Activated T-helper 17 cell treated with anti-CD3 and anti-CD28 coated beads, Interleukin-2, amount 50 U/mL, for 72 hours (primary cell): ENCODE results near the gene PTPRS. TPM values are rescaled to one million over a fixed set of nuclear protein-coding genes. Genes with fewer than 3 reads are reported as not detected.

Experiments
- ATAC-seq: fragments of 150-1000 bp; cut with Tn5 transposase; replicated peaks from 2 replicates; pipeline ENCODE4 v1.10.0; 2021; ENCODE audit warnings: mild to moderate bottlenecking, moderate library complexity
- H3K27ac Mint-ChIP-seq: one replicate; pipeline ENCODE4 v1.8.0; 2022; ENCODE audit warnings: mixed read lengths
- H3K27me3 Mint-ChIP-seq: one replicate; pipeline ENCODE4 v1.8.0; 2022; ENCODE audit warnings: mixed read lengths
- H3K36me3 Mint-ChIP-seq: one replicate; pipeline ENCODE4 v1.8.0; 2022; ENCODE audit warnings: low read depth, mild to moderate bottlenecking, mixed read lengths
- H3K4me1 Mint-ChIP-seq: one replicate; pipeline ENCODE4 v1.8.0; 2022; ENCODE audit warnings: mixed read lengths
- H3K4me3 Mint-ChIP-seq: one replicate; pipeline ENCODE4 v1.8.0; 2022; ENCODE audit warnings: mild to moderate bottlenecking, mixed read lengths
- H3K9me3 Mint-ChIP-seq: one replicate; pipeline ENCODE4 v1.8.0; 2022; ENCODE audit warnings: mixed read lengths
- total RNA-seq, 2 donors: library from RNA; stranded (reverse); gene quantifications; one replicate each; pipeline ENCODE4 v1.2.3, GENCODE V29; 2022

The PTPRS gene
- total RNA-seq, 2 donors from 2014 or later = 0.04 to 3.2 TPM

- Mint-ChIP-seq H3K36me3 (no peaks in the 10 kb centered on the region), H3K27ac (no peak overlapping the region), H3K4me3 (no peak overlapping the region), H3K4me1 (no peaks in the 10 kb centered on the region), H3K9me3 (no peaks in the 10 kb centered on the region), H3K27me3 (peaks cover 9% of the 10 kb centered on the region)
- ATAC-seq = no peak
These were observed 23.3 kb downstream of the PTPRS start for GRCh38 chr19:5317321-5317720.

GRCh38 chr19:5316138-5316537 lies 24.5 kb downstream of the PTPRS start:
- Mint-ChIP-seq H3K9me3 (no peaks in the 10 kb centered on the region), H3K27ac (no peak overlapping the region), H3K4me1 (no peaks in the 10 kb centered on the region)

GRCh38 chr19:5314907-5315298 lies 25.7 kb downstream of the PTPRS start:
- no peak overlapping the region for H3K27ac Mint-ChIP-seq
- H3K9me3 Mint-ChIP-seq = no peaks in the 10 kb centered on the region
- ATAC-seq = no peak
- H3K27me3 Mint-ChIP-seq = peaks cover 5% of the 10 kb centered on the region
- H3K4me3 Mint-ChIP-seq = no peak overlapping the region
- H3K36me3 Mint-ChIP-seq = no peaks in the 10 kb centered on the region
- no peaks in the 10 kb centered on the region for H3K4me1 Mint-ChIP-seq

More at GRCh38 chr19:5316138-5316537, 24.5 kb downstream of the PTPRS start:
- H3K27me3 Mint-ChIP-seq = peaks cover 5% of the 10 kb centered on the region
- H3K4me3 Mint-ChIP-seq = no peak overlapping the region
- H3K36me3 Mint-ChIP-seq = no peaks in the 10 kb centered on the region
- no peak for ATAC-seq

- Mint-ChIP-seq H3K4me1 (no peaks in the 10 kb centered on the region), H3K27ac (no peak overlapping the region), H3K9me3 (no peaks in the 10 kb centered on the region), H3K27me3 (peaks cover 3% of the 10 kb centered on the region), H3K36me3 (no peaks in the 10 kb centered on the region), H3K4me3 (no peak overlapping the region)
- ATAC-seq = peak; percentile 51
These were observed 26.4 kb downstream of the PTPRS start for GRCh38 chr19:5314012-5314906.

- Mint-ChIP-seq H3K27me3 (peaks cover 3% of the 10 kb centered on the region), H3K36me3 (no peaks in the 10 kb centered on the region), H3K27ac (no peak overlapping the region), H3K9me3 (no peaks in the 10 kb centered on the region), H3K4me1 (no peaks in the 10 kb centered on the region), H3K4me3 (no peak overlapping the region)
- ATAC-seq = no peak
These were observed 27.3 kb downstream of the PTPRS start for GRCh38 chr19:5313307-5313706.

GRCh38 chr19:5312058-5312457 lies 28.6 kb downstream of the PTPRS start:
- no peaks in the 10 kb centered on the region for H3K4me1 Mint-ChIP-seq
- ATAC-seq = no peak
- no peaks in the 10 kb centered on the region for H3K36me3 Mint-ChIP-seq
- H3K4me3 Mint-ChIP-seq = no peak overlapping the region
- H3K27ac Mint-ChIP-seq = no peak overlapping the region
- no peaks in the 10 kb centered on the region for H3K9me3 Mint-ChIP-seq
- peaks cover 6% of the 10 kb centered on the region for H3K27me3 Mint-ChIP-seq

- H3K27ac Mint-ChIP-seq = no peak overlapping the region
- no peak for ATAC-seq
- H3K4me3 Mint-ChIP-seq = no peak overlapping the region
- no peaks in the 10 kb centered on the region for H3K9me3 Mint-ChIP-seq
- no peaks in the 10 kb centered on the region for H3K4me1 Mint-ChIP-seq
- H3K36me3 Mint-ChIP-seq = no peaks in the 10 kb centered on the region
- H3K27me3 Mint-ChIP-seq = peaks cover 7% of the 10 kb centered on the region
These were observed 31.0 kb downstream of the PTPRS start for GRCh38 chr19:5309438-5310204.

GRCh38 chr19:5308451-5309437 lies 31.9 kb downstream of the PTPRS start:
- Mint-ChIP-seq H3K36me3 (no peaks in the 10 kb centered on the region), H3K4me3 (no peak overlapping the region), H3K4me1 (no peaks in the 10 kb centered on the region), H3K27ac (no peak overlapping the region), H3K27me3 (peaks cover 9% of the 10 kb centered on the region), H3K9me3 (no peaks in the 10 kb centered on the region)
- ATAC-seq = no peak

- H3K9me3 Mint-ChIP-seq = no peaks in the 10 kb centered on the region
- H3K27me3 Mint-ChIP-seq = peaks cover 13% of the 10 kb centered on the region
- ATAC-seq = no peak
- no peak overlapping the region for H3K27ac Mint-ChIP-seq
- no peaks in the 10 kb centered on the region for H3K36me3 Mint-ChIP-seq
- H3K4me3 Mint-ChIP-seq = no peak overlapping the region
- no peaks in the 10 kb centered on the region for H3K4me1 Mint-ChIP-seq
These were observed 33.0 kb downstream of the PTPRS start for GRCh38 chr19:5307655-5308054.

GRCh38 chr19:5305163-5305562 lies 35.4 kb downstream of the PTPRS start:
- ATAC-seq = no peak
- H3K36me3 Mint-ChIP-seq = no peaks in the 10 kb centered on the region
- no peak overlapping the region for H3K4me3 Mint-ChIP-seq
- no peaks in the 10 kb centered on the region for H3K4me1 Mint-ChIP-seq
- peaks cover 13% of the 10 kb centered on the region for H3K27me3 Mint-ChIP-seq
- H3K9me3 Mint-ChIP-seq = no peaks in the 10 kb centered on the region
- H3K27ac Mint-ChIP-seq = no peak overlapping the region

- H3K4me3 Mint-ChIP-seq = no peak overlapping the region
- peaks cover 9% of the 10 kb centered on the region for H3K27me3 Mint-ChIP-seq
- no peaks in the 10 kb centered on the region for H3K36me3 Mint-ChIP-seq
- H3K4me1 Mint-ChIP-seq = no peaks in the 10 kb centered on the region
- ATAC-seq = no peak
- no peak overlapping the region for H3K27ac Mint-ChIP-seq
- H3K9me3 Mint-ChIP-seq = no peaks in the 10 kb centered on the region
These were observed 36.1 kb downstream of the PTPRS start for GRCh38 chr19:5304486-5304885.

- Mint-ChIP-seq H3K4me3 (no peak overlapping the region), H3K9me3 (no peaks in the 10 kb centered on the region), H3K27ac (no peak overlapping the region), H3K27me3 (peaks cover 8% of the 10 kb centered on the region), H3K36me3 (no peaks in the 10 kb centered on the region), H3K4me1 (no peaks in the 10 kb centered on the region)
- no peak for ATAC-seq
These were observed 37.4 kb downstream of the PTPRS start for GRCh38 chr19:5303208-5303607.

GRCh38 chr19:5302396-5302795 lies 38.2 kb downstream of the PTPRS start:
- Mint-ChIP-seq H3K27ac (no peak overlapping the region), H3K4me1 (no peaks in the 10 kb centered on the region), H3K9me3 (no peaks in the 10 kb centered on the region), H3K27me3 (peaks cover 6% of the 10 kb centered on the region), H3K36me3 (no peaks in the 10 kb centered on the region), H3K4me3 (no peak overlapping the region)
- ATAC-seq = no peak

GRCh38 chr19:5299137-5299536 lies 41.5 kb downstream of the PTPRS start:
- no peak overlapping the region for H3K27ac Mint-ChIP-seq
- H3K9me3 Mint-ChIP-seq = no peaks in the 10 kb centered on the region
- H3K36me3 Mint-ChIP-seq = no peaks in the 10 kb centered on the region
- no peak overlapping the region for H3K4me3 Mint-ChIP-seq
- peaks cover 3% of the 10 kb centered on the region for H3K27me3 Mint-ChIP-seq
- H3K4me1 Mint-ChIP-seq = no peaks in the 10 kb centered on the region
- ATAC-seq = no peak
